Ascending aorta (tissue), 2 donors: Measurements from ENCODE around the gene CDRT15. TPM values are rescaled to one million over a fixed set of nuclear protein-coding genes. Genes with fewer than 3 reads are reported as not detected.
"Not testable (repeated sequence)": the region's sequence is repeated elsewhere in the genome, so short reads cannot be mapped to it uniquely, and the experiment has no call there.

ENCODE experiments used
- DNase-seq, 2 donors: peaks; one replicate each; pipeline ENCODE4 v3.0.0-alpha.2; 2019; ENCODE audit warnings: low spot score in 2 of 2
- H3K27ac ChIP-seq, 2 donors: fragments of 200-600 bp; sonication (generic); one replicate each; pipeline ENCODE4 v1.5.1; 2016 to 2017; ENCODE audit warnings: mild to moderate bottlenecking in 1 of 2
- H3K27me3 ChIP-seq: fragments of 200-600 bp; sonication (generic); one replicate; pipeline ENCODE4 v1.5.1; 2017
- H3K36me3 ChIP-seq, 2 donors: fragments of 200-600 bp; sonication (generic); one replicate each; pipeline ENCODE4 v1.5.1; 2016
- H3K4me1 ChIP-seq, 2 donors: fragments of 200-600 bp; sonication (generic); one replicate each; pipeline ENCODE4 v1.5.1; 2016 to 2017; ENCODE audit warnings: mild to moderate bottlenecking in 1 of 2
- H3K4me3 ChIP-seq, 2 donors: fragments of 200-600 bp; sonication (generic); one replicate each; pipeline ENCODE4 v1.5.1; 2016 to 2017; ENCODE audit warnings: mild to moderate bottlenecking in 1 of 2
- H3K9me3 ChIP-seq, 2 donors: fragments of 200-600 bp; sonication (generic); one replicate each; pipeline ENCODE4 v1.5.1; 2016
- CTCF ChIP-seq, 3 experiments: fragments of 200-600 bp in 2 of 3; fragments of 450-650 bp in 1 of 3; sonication (generic) in 2 of 3; IDR thresholded peaks; one replicate each; pipeline ENCODE4 v1.5.1; 2016 to 2019; ENCODE audit warnings: antibody characterized with exemption in 3 of 3, mild to moderate bottlenecking in 1 of 3, moderate library complexity in 1 of 3
- intact Hi-C: fragments of 100-400 bp; cut with DNase I; formaldehyde crosslinking; loops from one replicate; pipeline ENCODE4 v1.15.1; 2023
- total RNA-seq: library from RNA; depleted of rRNA; stranded (reverse); fragments of >200 nt; gene quantifications from one replicate; pipeline ENCODE4 v1.1.0, GENCODE V29; 2016

Gene CDRT15
- not detected for total RNA-seq

- H3K4me3 ChIP-seq, H3K27me3 ChIP-seq, intact Hi-C loops, H3K36me3 ChIP-seq, H3K4me1 ChIP-seq, H3K27ac ChIP-seq, DNase-seq, H3K9me3 ChIP-seq: not testable (repeated sequence)
Measured at GRCh38 chr17:14236762-14237161, at the start of gene CDRT15. Gene CDRT15 (minus strand): TSS chr17:14236862. CDS start chr17:14236833, 29 bp downstream.

GRCh38 chr17:14282726-14283125 lies 46.1 kb upstream of the CDRT15 start:
- Histone ChIP-seq H3K4me3 (no peak overlapping the region), H3K4me1 (no peaks in the 10 kb centered on the region), H3K27ac (no peak overlapping the region), H3K9me3 (no peaks in the 10 kb centered on the region), H3K27me3 (no peaks in the 10 kb centered on the region), H3K36me3 (no peaks in the 10 kb centered on the region)
- intact Hi-C loops, result no loop called here
- TF ChIP-seq CTCF (IDR thresholded peaks at IDR 0.05), result no peak
- DNase-seq, result no peak

GRCh38 chr17:14281530-14281929 lies 44.9 kb upstream of the CDRT15 start:
- Histone ChIP-seq H3K4me3 (no peak overlapping the region), H3K9me3 (no peaks in the 10 kb centered on the region), H3K27ac (no peak overlapping the region), H3K4me1 (no peaks in the 10 kb centered on the region), H3K27me3 (no peaks in the 10 kb centered on the region), H3K36me3 (no peaks in the 10 kb centered on the region)
- no peak for TF ChIP-seq CTCF (IDR thresholded peaks at IDR 0.05)
- no peak for DNase-seq
- intact Hi-C loops, result no loop called here

GRCh38 chr17:14276535-14277250 lies 40.0 kb upstream of the CDRT15 start:
- H3K4me3 ChIP-seq, result no peak overlapping the region
- no peaks in the 10 kb centered on the region for H3K27me3 ChIP-seq
- no peak for TF ChIP-seq CTCF (IDR thresholded peaks at IDR 0.05)
- intact Hi-C loops, result no loop called here
- no peak for DNase-seq
- peaks cover 0 to 3% of the 10 kb centered on the region in 2 donors for H3K9me3 ChIP-seq
- H3K36me3 ChIP-seq, result no peaks in the 10 kb centered on the region
- no peaks in the 10 kb centered on the region for H3K4me1 ChIP-seq
- H3K27ac ChIP-seq, result no peak overlapping the region

- no peak for TF ChIP-seq CTCF (IDR thresholded peaks at IDR 0.05)
- Histone ChIP-seq H3K27ac (no peak overlapping the region), H3K9me3 (peaks cover 0 to 3% of the 10 kb centered on the region in 2 donors), H3K36me3 (no peaks in the 10 kb centered on the region), H3K4me1 (no peaks in the 10 kb centered on the region), H3K4me3 (no peak overlapping the region), H3K27me3 (no peaks in the 10 kb centered on the region)
- no peak for DNase-seq
- intact Hi-C loops, result no loop called here
Measured at GRCh38 chr17:14270508-14270907, 33.8 kb upstream of the CDRT15 start.

- Histone ChIP-seq H3K4me3 (no peak overlapping the region), H3K27me3 (no peaks in the 10 kb centered on the region), H3K27ac (no peak overlapping the region), H3K36me3 (no peaks in the 10 kb centered on the region), H3K9me3 (peaks cover 0 to 3% of the 10 kb centered on the region in 2 donors), H3K4me1 (no peaks in the 10 kb centered on the region)
- no peak for TF ChIP-seq CTCF (IDR thresholded peaks at IDR 0.05)
- intact Hi-C loops, result no loop called here
- DNase-seq, result no peak
Measured at GRCh38 chr17:14269473-14269872, 32.8 kb upstream of the CDRT15 start.
